Common myeloid progenitor, CD34-positive (primary cell): ENCODE data around the gene FHL2. TPM values are rescaled to one million over a fixed set of nuclear protein-coding genes. Genes with fewer than 3 reads are reported as not detected.

Experiments
- CTCF ChIA-PET: fragments of 350-600 bp; sonication (Branson Sonifier 250); formaldehyde crosslinking; loops from one replicate; lab custom pipeline; 2021; ENCODE audit warnings: antibody characterized with exemption; lab: Charles Lee
- POLR2A ChIA-PET: fragments of 350-600 bp; sonication (Branson Sonifier 250); formaldehyde crosslinking; loops from one replicate; lab custom pipeline; 2021; ENCODE audit warnings: antibody characterized with exemption; lab: Charles Lee
- DNase-seq, 3 donors: peaks; one replicate each; pipeline versions ENCODE4 v3.0.0 to v3.0.0-alpha.2; 2013
- H3K27ac ChIP-seq, 2 experiments: 1 replicate in 1 of 2; 2 replicates in 1 of 2; pipeline ENCODE4 v1.7.0; 2013; ENCODE audit warnings: inconsistent platforms in 2 of 2, low read length in 2 of 2, mild to moderate bottlenecking in 2 of 2, low read depth in 1 of 2, moderate library complexity in 1 of 2; ENCODE audit not compliant: severe bottlenecking in 2 of 2, insufficient read depth in 1 of 2, poor library complexity in 1 of 2
- H3K27me3 ChIP-seq, 5 experiments: replicated peaks in 2 of 5; 1 replicate in 3 of 5; 2 replicates in 2 of 5; pipeline versions ENCODE4 v1.6.1 to v1.7.0; 2013; ENCODE audit warnings: low read length in 4 of 5, mild to moderate bottlenecking in 2 of 5, moderate library complexity in 2 of 5, inconsistent platforms in 1 of 5; ENCODE audit not compliant: insufficient read depth in 5 of 5, control insufficient read depth in 4 of 5
- H3K36me3 ChIP-seq, 4 experiments: 1 replicate in 2 of 4; 2 replicates in 2 of 4; pipeline versions ENCODE4 v1.6.1 to v1.7.0; 2013; ENCODE audit warnings: low read length in 3 of 4, control low read depth in 1 of 4, mild to moderate bottlenecking in 1 of 4; ENCODE audit not compliant: control insufficient read depth in 4 of 4, insufficient read depth in 4 of 4
- H3K4me1 ChIP-seq, 4 experiments: 1 replicate in 3 of 4; 2 replicates in 1 of 4; pipeline versions ENCODE4 v1.6.1 to v1.7.1; 2013; ENCODE audit warnings: low read length in 3 of 4, mild to moderate bottlenecking in 3 of 4, control low read depth in 1 of 4, inconsistent platforms in 1 of 4, moderate library complexity in 1 of 4; ENCODE audit not compliant: control insufficient read depth in 4 of 4, insufficient read depth in 4 of 4; ENCODE audit errors: control extremely low read depth in 1 of 4
- H3K4me3 ChIP-seq, 7 experiments: 1 replicate in 4 of 7; 2 replicates in 3 of 7; pipeline versions ENCODE4 v1.5.1 to v1.7.0; 2013; ENCODE audit warnings: mild to moderate bottlenecking in 7 of 7, low read length in 6 of 7, moderate library complexity in 6 of 7, inconsistent platforms in 2 of 7, low read depth in 2 of 7, control low read depth in 1 of 7; ENCODE audit not compliant: insufficient read depth in 4 of 7, control insufficient read depth in 1 of 7; ENCODE audit errors: extremely low read depth in 1 of 7
- H3K9me3 ChIP-seq, 5 experiments: 1 replicate in 4 of 5; 2 replicates in 1 of 5; pipeline versions ENCODE4 v1.6.1 to v1.7.1; 2013; ENCODE audit warnings: low read length in 4 of 5, mild to moderate bottlenecking in 2 of 5, inconsistent platforms in 1 of 5, low read depth in 1 of 5, moderate library complexity in 1 of 5; ENCODE audit not compliant: control insufficient read depth in 4 of 5, insufficient read depth in 2 of 5; ENCODE audit errors: control extremely low read depth in 1 of 5
- WGBS: methylation state at CpG from one replicate; pipeline ENCODE4 v1.1.5; 2013; ENCODE audit not compliant: insufficient coverage; 5-methylcytosine and 5-hydroxymethylcytosine counted together
- polyA plus RNA-seq: library from polyadenylated mRNA; unstranded; fragments of 120-200 nt; gene quantifications from one replicate; pipeline ENCODE4 v1.2.1, GENCODE V29; 2013

The FHL2 gene, protein sequence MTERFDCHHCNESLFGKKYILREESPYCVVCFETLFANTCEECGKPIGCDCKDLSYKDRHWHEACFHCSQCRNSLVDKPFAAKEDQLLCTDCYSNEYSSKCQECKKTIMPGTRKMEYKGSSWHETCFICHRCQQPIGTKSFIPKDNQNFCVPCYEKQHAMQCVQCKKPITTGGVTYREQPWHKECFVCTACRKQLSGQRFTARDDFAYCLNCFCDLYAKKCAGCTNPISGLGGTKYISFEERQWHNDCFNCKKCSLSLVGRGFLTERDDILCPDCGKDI
- polyA plus RNA-seq = 28.6 TPM

DNA sequence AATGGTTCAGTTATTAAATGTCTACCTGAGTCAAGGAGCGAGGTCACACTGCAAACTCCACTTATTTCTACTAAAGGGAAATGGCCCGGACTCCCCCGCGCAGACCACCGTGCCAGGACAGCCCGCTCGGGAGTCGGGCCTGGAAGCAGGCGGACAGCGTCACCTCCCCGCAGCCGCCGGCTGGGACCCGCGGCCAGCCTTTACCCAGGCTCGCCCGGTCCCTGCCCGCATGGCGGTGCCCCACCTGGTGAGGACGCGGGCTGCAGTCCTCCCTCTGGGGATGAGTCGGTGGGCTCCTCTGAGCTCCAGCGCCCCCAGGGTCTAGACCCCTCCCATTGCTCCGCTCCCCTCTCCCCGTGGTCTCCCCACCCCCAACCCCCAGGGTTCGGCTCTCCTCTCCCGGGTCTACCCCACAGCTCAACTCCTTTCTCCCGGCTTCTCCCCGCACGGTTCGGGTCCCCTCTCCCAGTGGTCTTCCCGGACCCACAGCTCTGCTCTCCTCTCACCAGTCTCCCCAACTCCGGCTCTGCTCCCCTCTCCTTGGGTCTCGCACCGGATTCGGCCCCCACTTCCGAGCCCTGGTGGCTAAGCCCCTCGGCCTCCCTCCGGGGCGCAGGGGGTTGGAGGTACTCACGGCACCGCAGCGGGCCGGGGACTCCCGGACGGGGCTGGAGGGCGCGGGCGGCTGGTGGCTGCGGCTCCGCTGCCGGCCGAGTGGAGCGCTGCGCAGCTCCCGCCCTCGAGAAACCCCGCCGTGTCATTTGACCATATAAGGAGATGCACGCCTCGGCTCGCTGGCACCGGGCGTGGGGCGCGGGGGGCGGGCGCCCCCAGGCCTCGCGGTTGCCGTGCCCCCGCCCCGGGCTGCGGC is at the start of gene FHL2:
Gene FHL2 (minus strand): TSS at position 716 of the 871 bp plus-strand sequence. CDS start 12,535 bp downstream, outside the sequence.
- peak; percentile 79 to 92 (median 89) for DNase-seq
- ChIA-PET CTCF (interaction anchor here (0.6 to 1.7 kb wide), 11 partner anchors 12 to 122 kb away, joined by 3 to 11 read pairs (median 4); no protein-coding TSS in a partner anchor), POLR2A (no interaction called here)
- under 1% methylated on average over 69 of the region's 74 CpGs for WGBS
- Histone ChIP-seq H3K4me3 (peak within 1 kb of the TSS; percentile 61 to 87 (median 78)), H3K4me1 (peaks cover 0 to 16% (median 11%) of the 10 kb centered on the region in 4 experiments), H3K27ac (peak within 1 kb of the TSS in 1 of 2 experiments; percentile 75), H3K27me3 (peaks cover 0 to 3% (median 0%) of the 10 kb centered on the region in 5 experiments), H3K9me3 (no peaks in the 10 kb centered on the region), H3K36me3 (no peaks in the 10 kb centered on the region)

DNA sequence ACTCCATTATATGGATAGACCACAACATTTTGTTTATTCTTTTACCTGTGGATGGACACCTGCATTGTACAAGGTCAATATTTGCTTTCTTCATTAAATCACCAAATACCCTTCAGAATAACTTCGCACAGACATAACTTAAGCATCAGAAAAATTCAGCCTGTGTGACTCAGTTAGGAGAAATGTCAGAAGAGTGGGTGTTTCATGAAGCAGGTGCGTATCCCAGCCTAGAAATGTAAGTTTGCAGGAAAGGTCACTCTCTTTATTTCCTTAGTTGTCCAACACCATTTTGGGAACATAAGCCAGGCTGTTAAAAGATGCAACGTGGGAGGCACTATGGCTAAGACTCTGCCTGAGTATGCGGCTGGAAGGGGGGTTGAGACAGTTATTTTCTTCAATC is 48.6 kb upstream of the FHL2 start:
- Histone ChIP-seq H3K27me3 (no peaks in the 10 kb centered on the region), H3K9me3 (no peaks in the 10 kb centered on the region), H3K4me1 (peaks cover 0 to 2% (median 0%) of the 10 kb centered on the region in 4 experiments), H3K27ac (no peak overlapping the region), H3K4me3 (no peak overlapping the region), H3K36me3 (no peaks in the 10 kb centered on the region)
- DNase-seq = no peak
- CTCF ChIA-PET = interaction anchor here (0.7 kb wide), 1 partner anchor 85 kb away, joined by 3 read pairs; no protein-coding TSS in a partner anchor
- POLR2A ChIA-PET = no interaction called here
- 100% methylated on average over 3 of the region's 4 CpGs for WGBS

GRCh38 chr2:105446501-105446900 is 47.6 kb upstream of the FHL2 start:
- no peaks in the 10 kb centered on the region for H3K36me3 ChIP-seq
- H3K4me1 ChIP-seq = peaks cover 0 to 2% (median 0%) of the 10 kb centered on the region in 4 experiments
- ChIA-PET POLR2A (no interaction called here), CTCF (no interaction called here)
- no peaks in the 10 kb centered on the region for H3K27me3 ChIP-seq
- no peaks in the 10 kb centered on the region for H3K9me3 ChIP-seq
- WGBS = 98% methylated on average over 5 of the region's 6 CpGs
- H3K4me3 ChIP-seq = no peak overlapping the region
- no peak for DNase-seq
- H3K27ac ChIP-seq = no peak overlapping the region

GRCh38 chr2:105445976-105446375 is 47.1 kb upstream of the FHL2 start:
- Histone ChIP-seq H3K9me3 (no peaks in the 10 kb centered on the region), H3K27ac (no peak overlapping the region), H3K27me3 (no peaks in the 10 kb centered on the region), H3K36me3 (no peaks in the 10 kb centered on the region), H3K4me1 (peaks cover 0 to 2% (median 0%) of the 10 kb centered on the region in 4 experiments), H3K4me3 (no peak overlapping the region)
- ChIA-PET POLR2A (no interaction called here), CTCF (no interaction called here)
- 100% methylated on average over 9 of the region's 9 CpGs for WGBS
- DNase-seq = no peak

DNA sequence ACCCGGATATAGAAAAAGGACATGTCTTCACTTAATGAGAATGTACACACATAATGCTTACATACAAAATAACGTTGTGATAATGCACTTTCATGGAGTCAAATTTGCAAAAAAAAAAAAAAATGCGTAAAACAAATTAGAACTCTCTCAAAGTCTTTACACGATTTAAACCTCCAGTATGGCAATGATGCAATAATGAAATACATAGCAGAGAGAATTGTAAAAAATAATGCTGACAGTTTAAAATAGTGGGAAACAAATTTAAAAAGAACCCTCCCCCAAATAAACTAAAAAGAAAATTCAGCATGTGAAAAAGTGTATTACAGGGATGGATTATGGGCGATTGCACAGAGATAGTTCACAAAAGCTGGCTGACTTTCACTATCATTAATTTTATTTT is 46.6 kb upstream of the FHL2 start:
- POLR2A ChIA-PET = interaction anchor here (0.6 kb wide), 1 partner anchor 702 kb away, joined by 3 read pairs; no protein-coding TSS in a partner anchor
- H3K4me1 ChIP-seq = peaks cover 0 to 2% (median 0%) of the 10 kb centered on the region in 4 experiments
- WGBS = no CpG with 5 or more reads among the region's 5 CpGs
- H3K9me3 ChIP-seq = no peaks in the 10 kb centered on the region
- CTCF ChIA-PET = no interaction called here
- H3K27ac ChIP-seq = no peak overlapping the region
- no peak for DNase-seq
- H3K36me3 ChIP-seq = no peaks in the 10 kb centered on the region
- no peak overlapping the region for H3K4me3 ChIP-seq
- H3K27me3 ChIP-seq = no peaks in the 10 kb centered on the region

- no peak overlapping the region for H3K27ac ChIP-seq
- no peaks in the 10 kb centered on the region for H3K9me3 ChIP-seq
- H3K4me1 ChIP-seq = no peaks in the 10 kb centered on the region
- no peak for DNase-seq
- ChIA-PET CTCF (interaction anchor here (1.1 to 1.8 kb wide), 3 partner anchors 9 to 77 kb away, joined by 4 to 5 read pairs (median 4); no protein-coding TSS in a partner anchor), POLR2A (no interaction called here)
- 100% methylated on average over 3 of the region's 10 CpGs for WGBS
- no peaks in the 10 kb centered on the region for H3K36me3 ChIP-seq
- no peak overlapping the region for H3K4me3 ChIP-seq
- no peaks in the 10 kb centered on the region for H3K27me3 ChIP-seq
Observed at GRCh38 chr2:105443617-105444598, 45.1 kb upstream of the FHL2 start.
